Measurements from ENCODE around the gene RDH13. TPM values are rescaled to one million over a fixed set of nuclear protein-coding genes. Genes with fewer than 3 reads are reported as not detected.

The RDH13 gene
- polyA plus RNA-seq, 1 experiment: 3.1 TPM

DNA sequence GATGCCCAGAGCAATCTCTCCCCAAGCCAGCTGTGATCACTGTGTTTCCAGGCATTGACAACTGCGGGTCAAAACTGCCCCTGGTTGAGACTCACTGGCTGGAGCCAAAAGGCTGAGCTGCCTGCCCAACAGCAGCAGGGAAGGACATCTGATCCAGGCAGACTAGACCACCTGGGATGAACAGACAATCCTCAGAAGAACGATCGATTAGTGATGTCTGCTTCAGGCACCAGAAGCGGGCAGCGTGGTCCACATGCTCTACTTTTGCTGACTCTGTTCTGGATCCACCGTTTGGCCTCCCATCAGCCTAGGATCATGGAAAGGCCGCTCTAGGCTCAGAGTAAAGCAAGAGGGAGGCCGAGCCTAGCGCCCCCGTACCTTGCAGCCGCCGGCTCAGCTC, 15.0 kb downstream of the RDH13 start:
- POLR2A ChIA-PET: no interaction called here
- H3K9me3 ChIP-seq (ENCODE audit: control insufficient read depth, insufficient read depth, low read length): peaks cover 3% of the 10 kb centered on the region; the same call in 1 of the 2 replicates
- CTCF ChIA-PET: no interaction called here
- DNase-seq (ENCODE audit: low read depth, low spot score): no peak
- TF ChIP-seq, protein P1, sequence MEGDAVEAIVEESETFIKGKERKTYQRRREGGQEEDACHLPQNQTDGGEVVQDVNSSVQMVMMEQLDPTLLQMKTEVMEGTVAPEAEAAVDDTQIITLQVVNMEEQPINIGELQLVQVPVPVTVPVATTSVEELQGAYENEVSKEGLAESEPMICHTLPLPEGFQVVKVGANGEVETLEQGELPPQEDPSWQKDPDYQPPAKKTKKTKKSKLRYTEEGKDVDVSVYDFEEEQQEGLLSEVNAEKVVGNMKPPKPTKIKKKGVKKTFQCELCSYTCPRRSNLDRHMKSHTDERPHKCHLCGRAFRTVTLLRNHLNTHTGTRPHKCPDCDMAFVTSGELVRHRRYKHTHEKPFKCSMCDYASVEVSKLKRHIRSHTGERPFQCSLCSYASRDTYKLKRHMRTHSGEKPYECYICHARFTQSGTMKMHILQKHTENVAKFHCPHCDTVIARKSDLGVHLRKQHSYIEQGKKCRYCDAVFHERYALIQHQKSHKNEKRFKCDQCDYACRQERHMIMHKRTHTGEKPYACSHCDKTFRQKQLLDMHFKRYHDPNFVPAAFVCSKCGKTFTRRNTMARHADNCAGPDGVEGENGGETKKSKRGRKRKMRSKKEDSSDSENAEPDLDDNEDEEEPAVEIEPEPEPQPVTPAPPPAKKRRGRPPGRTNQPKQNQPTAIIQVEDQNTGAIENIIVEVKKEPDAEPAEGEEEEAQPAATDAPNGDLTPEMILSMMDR (IDR thresholded peaks at IDR 0.05; ENCODE audit: low read depth, low read length): no peak
- no peaks in the 10 kb centered on the region for H3K27me3 ChIP-seq (ENCODE audit: control insufficient read depth, insufficient read depth, low read length)
- no peak overlapping the region for H3K4me3 ChIP-seq (ENCODE audit: low read depth, low read length)
- no peak overlapping the region for H3K27ac ChIP-seq (ENCODE audit: low read depth, low read length)

DNA sequence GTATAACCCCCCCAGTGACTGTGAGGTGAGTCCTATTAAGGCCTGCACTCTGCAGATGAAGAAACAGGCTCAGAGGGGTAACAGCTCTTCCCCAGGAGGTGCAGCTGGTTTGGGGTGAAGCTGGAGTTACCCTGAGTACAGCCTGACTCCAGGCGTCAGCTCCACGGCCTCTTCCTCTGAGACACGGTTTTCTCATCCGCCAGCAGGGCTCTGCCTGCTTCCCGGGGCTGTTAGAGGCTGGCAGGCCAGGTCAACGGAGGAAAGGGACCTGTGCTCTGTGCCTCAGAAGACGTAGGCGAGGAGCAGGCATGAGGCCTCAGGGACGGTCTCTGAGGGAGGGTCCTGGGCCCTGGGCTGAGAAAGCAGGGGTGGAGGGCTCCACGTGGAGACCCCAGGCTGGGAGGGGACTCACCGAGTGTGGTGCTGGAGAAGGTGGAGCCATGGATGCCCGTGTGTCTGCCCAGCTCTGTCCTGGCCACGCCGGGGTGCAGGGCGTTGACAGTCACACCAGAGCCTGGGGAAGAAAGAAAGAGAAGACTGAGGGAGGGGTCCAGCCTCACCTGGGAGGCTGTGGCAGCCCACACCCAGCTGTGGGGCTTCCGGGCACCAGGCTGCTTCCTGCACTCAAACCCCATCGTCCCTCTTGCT, 15.8 kb downstream of the RDH13 start:
- ChIA-PET CTCF (no interaction called here), POLR2A (interaction anchor here (0.6 kb wide), 1 partner anchor 1263 kb away, joined by 3 read pairs; no protein-coding TSS in a partner anchor)
- Histone ChIP-seq H3K4me3 (ENCODE audit: low read depth, low read length) (no peak overlapping the region), H3K9me3 (ENCODE audit: control insufficient read depth, insufficient read depth, low read length) (peaks cover 3% of the 10 kb centered on the region; the same call in 1 of the 2 replicates), H3K27me3 (ENCODE audit: control insufficient read depth, insufficient read depth, low read length) (no peaks in the 10 kb centered on the region), H3K27ac (ENCODE audit: low read depth, low read length) (no peak overlapping the region)
- no peak for DNase-seq (ENCODE audit: low read depth, low spot score)
- TF ChIP-seq, protein P1 (IDR thresholded peaks at IDR 0.05; ENCODE audit: low read depth, low read length): no peak

DNA sequence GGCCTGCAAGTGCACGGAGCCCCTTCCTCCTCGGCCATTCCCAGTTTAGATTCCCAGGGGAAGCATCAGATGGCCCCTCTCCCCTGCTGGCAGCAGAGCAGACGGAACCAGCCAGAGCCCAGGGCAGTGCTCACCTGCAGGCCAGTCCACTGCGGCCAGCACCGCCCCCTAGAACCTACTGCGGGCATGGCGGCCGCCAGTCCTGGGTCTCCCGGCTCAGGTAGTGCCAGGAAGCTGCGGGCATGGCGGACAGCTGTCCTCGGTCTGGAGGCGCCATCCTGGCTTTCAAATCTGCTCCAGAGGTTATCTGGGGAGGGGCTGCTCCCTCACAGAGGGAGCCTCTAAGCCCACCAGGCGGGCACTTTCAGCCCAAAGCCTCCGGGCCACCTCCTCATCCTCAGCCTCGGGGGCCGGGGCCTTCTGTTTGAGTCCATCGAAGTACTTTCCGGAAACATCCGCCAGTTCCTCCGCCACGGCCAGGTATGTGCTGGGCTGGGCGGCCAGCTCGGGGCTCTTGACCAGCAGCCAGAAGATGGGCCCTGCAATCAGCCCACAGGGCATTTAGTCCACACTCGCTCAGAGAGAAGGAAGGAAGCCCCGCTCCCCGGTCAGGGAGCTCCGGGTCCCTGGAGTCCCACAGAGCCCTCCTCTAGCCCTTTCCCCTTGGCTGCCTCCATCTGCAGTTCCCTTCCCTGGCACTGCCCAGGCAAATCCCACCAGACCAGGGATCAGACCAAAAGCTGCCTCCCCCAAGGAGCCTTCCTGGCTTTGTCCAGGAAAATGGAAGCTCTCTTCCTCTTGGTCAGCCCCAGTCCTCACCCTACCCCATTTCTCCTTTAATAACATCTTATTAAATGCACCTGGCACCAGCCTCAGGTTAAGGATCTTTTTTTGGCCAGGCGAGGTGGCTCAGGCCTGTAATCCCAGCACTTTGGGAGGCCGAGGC, 17.9 kb downstream of the RDH13 start:
- no peaks in the 10 kb centered on the region for H3K27me3 ChIP-seq (ENCODE audit: control insufficient read depth, insufficient read depth, low read length)

DNA sequence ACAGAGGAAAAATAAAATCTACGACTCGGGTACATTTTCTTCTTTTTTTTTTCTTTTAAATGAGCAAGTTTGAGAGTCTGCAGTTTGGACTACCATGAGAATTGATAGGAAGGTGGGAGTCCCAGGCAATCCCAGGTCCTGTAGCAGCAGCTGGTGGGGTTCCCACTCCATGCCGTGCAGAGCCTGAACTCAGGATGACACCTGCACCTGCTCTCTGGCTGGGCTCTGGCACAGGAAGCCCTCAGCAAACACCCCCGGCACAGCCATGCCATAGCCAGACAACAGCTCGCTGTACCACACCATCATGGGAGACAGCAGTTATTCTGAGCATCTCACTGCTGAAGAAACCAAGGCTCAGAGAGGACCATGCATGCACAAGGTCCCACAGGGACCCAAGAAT, 18.7 kb downstream of the RDH13 start:
- CTCF ChIA-PET: interaction anchor here (0.6 kb wide), 1 partner anchor 1207 kb away, joined by 3 read pairs; no protein-coding TSS in a partner anchor
- DNase-seq (ENCODE audit: low read depth, low spot score): no peak

More for the DNA sequence above, 17.9 kb downstream of the RDH13 start:
- H3K4me3 ChIP-seq (ENCODE audit: low read depth, low read length): no peak overlapping the region
- no peak overlapping the region for H3K27ac ChIP-seq (ENCODE audit: low read depth, low read length)
- POLR2A ChIA-PET: no interaction called here
- CTCF ChIA-PET: no interaction called here
- H3K9me3 ChIP-seq (ENCODE audit: control insufficient read depth, insufficient read depth, low read length): peaks cover 8% of the 10 kb centered on the region; the same call in 1 of the 2 replicates
- DNase-seq (ENCODE audit: low read depth, low spot score): no peak
- TF ChIP-seq, protein P1 (IDR thresholded peaks at IDR 0.05; ENCODE audit: low read depth, low read length): no peak

More for the DNA sequence above, 18.7 kb downstream of the RDH13 start:
- H3K4me3 ChIP-seq (ENCODE audit: low read depth, low read length): no peak overlapping the region
- H3K27me3 ChIP-seq (ENCODE audit: control insufficient read depth, insufficient read depth, low read length): no peaks in the 10 kb centered on the region
- peaks cover 8% of the 10 kb centered on the region; the same call in 1 of the 2 replicates for H3K9me3 ChIP-seq (ENCODE audit: control insufficient read depth, insufficient read depth, low read length)
- POLR2A ChIA-PET: no interaction called here
- no peak overlapping the region for H3K27ac ChIP-seq (ENCODE audit: low read depth, low read length)
- TF ChIP-seq, protein P1 (IDR thresholded peaks at IDR 0.05; ENCODE audit: low read depth, low read length): no peak
